A172 (cell line): ENCODE measurements around the gene EFEMP1. TPM values are rescaled to one million over a fixed set of nuclear protein-coding genes. Genes with fewer than 3 reads are reported as not detected.
A peak's percentile ranks its signal among the peaks of the same experiment; 100 is the strongest.
"Not testable (repeated sequence)": the region's sequence is repeated elsewhere in the genome, so short reads cannot be mapped to it uniquely, and the experiment has no call there.

Experiments
- DNase-seq: peaks from one replicate; pipeline ENCODE4 v3.0.0-alpha.2; 2015; ENCODE audit warnings: low spot score
- total RNA-seq: library from RNA; depleted of rRNA; stranded (reverse); fragments of >200 nt; shearing (Covaris generic); gene quantifications from 2 replicates; pipeline ENCODE4 v1.2.3, GENCODE V29; 2014; rRNA removed

The EFEMP1 gene
- total RNA-seq, 1 experiment from 2014 or later, result 12.3 TPM

DNA sequence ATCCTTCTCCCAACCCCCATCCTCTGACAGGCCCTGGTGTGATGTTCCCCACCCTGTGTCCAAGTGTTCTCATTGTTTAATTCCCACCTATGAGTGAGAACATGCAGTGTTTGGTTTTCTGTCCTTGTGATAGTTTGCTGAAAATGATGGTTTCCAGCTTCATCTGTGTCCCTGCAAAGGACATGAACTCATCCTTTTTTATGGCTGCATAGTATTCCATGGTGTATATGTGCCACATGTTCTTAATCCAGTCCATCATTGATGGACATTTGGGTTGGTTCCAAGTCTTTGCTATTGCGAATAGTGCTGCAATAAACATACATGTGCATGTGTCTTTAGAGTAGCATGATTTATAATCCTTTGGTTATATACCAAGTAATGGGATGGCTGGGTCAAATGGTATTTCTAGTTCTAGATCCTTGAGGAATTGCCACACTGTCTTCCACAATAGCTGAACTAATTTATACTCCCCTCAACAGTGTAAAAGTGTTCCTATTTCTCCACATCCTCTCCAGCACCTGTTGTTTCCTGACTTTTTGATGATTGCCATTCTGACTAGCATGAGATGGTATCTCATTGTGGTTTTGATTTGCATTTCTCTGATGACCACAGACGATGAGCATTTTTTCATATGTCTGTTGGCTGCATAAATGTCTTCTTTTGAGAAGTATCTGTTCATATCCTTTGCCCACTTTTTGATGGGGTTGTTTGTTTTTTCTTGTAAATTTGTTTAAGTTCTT, 91.7 kb downstream of the EFEMP1 start:
- DNase-seq, result not testable (repeated sequence)

GRCh38 chr2:55827855-55828254, 95.7 kb downstream of the EFEMP1 start:
- DNase-seq, result no peak

GRCh38 chr2:55827428-55827827, 96.2 kb downstream of the EFEMP1 start:
- peak; percentile 42 for DNase-seq

DNA sequence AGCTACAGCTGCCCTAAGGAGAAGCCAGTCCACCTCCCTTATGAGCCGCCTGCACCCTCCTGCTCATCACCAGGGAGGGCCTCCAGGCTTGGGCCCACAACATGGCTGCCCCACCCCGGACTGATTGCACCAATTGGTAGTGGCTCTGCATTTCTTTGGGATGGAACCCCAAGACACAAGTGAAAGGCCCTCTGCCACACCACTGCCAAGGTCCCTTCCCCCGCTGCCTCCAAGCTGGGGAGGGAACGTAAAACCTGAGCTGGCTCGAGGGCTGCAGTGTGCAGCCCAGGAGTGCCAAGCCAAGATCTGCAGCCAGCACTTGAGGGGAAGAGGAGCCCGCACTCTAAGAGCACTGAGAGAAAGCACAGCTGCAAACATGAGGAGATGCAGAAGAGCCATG, 97.3 kb downstream of the EFEMP1 start:
- DNase-seq, result no peak

DNA sequence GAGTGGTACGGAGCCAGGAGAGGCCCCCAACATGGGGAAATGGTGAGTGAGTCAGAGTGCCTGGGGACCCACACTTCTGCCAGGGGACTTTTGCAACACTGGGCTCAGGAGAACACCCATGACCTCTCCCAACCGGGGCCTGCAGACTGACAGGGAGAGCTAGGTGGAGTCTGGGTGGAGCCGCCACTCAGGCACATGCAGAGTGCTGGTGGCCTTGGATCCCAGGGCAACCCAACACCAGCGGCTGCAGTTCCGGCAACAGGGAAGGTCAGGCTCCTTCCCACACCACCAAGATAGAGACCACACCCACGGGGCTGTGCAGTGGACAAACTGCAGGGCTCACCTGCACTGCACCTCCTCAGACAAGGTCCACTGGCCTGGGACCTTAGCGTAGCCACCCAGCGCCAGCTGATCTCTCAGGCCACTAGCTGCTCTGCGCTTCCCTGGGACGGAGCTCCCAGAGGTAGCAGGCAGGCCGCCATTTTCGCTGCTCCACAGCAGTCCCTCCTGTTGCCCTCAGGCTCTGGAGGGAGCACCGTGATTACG, 99.0 kb downstream of the EFEMP1 start:
- no peak for DNase-seq

Other genes with a start within 250 kb of the EFEMP1 start
- gene PNPT1, start 229.9 kb downstream of the EFEMP1 start, total RNA-seq, result 35.1 and 38.8 TPM in 2 replicates